Measurements from ENCODE around the gene WDR37.

DNA sequence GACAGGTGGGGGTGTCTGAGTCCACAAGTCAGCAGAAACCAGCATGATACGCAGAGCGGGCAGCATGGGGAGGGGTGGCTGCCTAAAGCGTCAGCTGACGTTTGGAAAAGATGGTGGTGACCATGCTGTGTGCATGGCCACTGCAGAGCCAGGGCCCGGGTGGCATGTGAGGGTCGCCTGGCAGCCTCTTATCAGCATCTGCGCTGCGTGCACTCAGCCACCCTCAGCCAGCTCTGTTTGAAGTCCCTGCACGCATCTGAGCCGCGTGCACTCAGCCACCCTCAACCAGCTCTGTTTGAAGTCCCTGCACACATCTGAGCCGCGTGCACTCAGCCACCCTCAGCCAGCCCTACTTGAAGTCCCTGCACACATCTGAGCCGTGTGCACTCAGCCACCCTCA lies 61.5 kb downstream of the WDR37 start:
- TF ChIP-seq, protein P1, sequence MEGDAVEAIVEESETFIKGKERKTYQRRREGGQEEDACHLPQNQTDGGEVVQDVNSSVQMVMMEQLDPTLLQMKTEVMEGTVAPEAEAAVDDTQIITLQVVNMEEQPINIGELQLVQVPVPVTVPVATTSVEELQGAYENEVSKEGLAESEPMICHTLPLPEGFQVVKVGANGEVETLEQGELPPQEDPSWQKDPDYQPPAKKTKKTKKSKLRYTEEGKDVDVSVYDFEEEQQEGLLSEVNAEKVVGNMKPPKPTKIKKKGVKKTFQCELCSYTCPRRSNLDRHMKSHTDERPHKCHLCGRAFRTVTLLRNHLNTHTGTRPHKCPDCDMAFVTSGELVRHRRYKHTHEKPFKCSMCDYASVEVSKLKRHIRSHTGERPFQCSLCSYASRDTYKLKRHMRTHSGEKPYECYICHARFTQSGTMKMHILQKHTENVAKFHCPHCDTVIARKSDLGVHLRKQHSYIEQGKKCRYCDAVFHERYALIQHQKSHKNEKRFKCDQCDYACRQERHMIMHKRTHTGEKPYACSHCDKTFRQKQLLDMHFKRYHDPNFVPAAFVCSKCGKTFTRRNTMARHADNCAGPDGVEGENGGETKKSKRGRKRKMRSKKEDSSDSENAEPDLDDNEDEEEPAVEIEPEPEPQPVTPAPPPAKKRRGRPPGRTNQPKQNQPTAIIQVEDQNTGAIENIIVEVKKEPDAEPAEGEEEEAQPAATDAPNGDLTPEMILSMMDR (IDR thresholded peaks at IDR 0.05): no peak
- TF ChIP-seq POLR2A (IDR thresholded peaks at IDR 0.05): no peak

Measured in right lobe of liver (tissue), 4 donors.